Suppressor macrophage treated with lipopolysaccharide for 4 hours (primary cell): ENCODE results near the gene SYNJ2.

ENCODE experiments used
- DNase-seq: peaks from one replicate; pipeline ENCODE4 v3.0.0-alpha.2; 2020

Gene SYNJ2

DNA sequence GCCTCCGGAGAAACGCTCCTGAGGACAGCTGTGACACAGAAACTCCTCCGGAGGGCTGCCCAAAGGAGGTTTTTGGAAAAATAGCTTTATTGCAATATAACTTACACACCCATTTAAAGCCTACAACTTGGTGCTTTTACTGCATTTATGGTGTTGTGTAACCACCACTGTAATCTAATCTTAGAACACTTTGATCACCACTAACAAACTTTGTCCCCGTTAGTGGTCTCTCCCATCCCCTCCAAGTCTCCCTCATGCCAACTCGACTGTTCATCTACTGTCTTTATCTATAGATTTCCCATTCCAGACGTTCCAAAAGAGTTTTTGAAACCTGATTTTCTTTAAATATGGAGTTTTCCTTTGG is 62.8 kb downstream of the SYNJ2 start:
- no peak for DNase-seq

DNA sequence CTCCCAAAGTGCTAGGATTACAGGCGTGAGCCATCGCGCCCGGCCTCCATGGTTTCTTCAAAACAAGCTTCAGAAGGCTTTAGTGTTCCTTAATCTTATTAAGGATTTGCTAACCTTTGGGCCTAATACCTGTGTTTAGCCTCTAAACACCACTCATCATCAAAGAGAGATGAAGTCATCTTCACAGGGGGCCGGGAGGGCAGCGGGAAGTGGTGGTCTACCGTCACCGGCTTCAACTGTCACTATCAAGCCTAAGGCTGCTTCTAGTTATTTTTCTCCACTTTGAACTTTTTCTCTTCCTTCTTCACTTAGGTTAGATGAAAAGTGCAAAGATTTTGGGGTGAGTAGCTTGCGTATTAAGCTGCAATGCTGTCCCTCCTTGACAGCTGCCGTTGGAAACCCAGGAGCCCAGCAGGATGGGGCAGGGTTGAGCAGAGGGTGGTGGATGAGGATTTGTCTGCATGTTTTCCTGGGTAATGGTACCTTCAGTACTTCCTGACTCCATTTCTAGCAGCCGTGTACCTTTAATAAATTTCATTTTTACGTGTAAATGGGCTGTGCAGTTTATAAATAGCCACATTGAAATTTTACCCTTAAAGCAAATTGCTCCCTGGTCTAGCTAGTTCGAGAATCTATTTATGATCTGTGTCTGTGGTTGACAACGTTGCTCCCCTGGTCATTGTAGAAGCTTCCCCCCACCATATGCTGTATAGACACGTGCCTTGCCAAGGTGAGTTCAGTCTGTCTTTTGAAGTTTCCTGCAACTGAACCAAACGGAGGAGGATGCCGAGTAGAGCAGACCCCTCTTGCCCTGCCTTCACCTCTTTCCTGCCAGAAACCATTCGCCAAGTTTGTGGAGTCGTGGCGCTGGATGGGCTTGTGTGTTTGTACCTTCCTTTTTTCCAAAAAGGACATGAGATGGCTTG is 64.8 kb downstream of the SYNJ2 start:
- no peak for DNase-seq

DNA sequence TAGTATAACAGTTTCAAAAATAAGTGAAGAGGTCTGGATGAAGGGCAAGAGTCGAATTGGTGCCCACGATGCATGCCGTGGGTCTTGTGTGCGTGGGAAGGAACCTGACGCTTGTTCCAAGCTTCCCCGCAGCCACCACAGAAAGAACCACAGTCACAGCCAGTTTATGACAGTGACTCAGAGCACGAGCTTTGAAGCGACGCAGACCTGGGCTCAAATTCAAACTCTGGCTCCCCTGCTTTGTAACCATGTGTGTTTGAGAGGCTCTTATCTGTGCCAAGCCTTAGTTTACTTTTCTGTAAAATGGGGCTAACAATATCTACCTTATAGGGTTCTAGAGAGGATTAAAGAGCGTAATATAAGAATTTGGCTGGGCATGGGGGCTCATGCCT is 65.5 kb downstream of the SYNJ2 start:
- DNase-seq, result peak; percentile 62

DNA sequence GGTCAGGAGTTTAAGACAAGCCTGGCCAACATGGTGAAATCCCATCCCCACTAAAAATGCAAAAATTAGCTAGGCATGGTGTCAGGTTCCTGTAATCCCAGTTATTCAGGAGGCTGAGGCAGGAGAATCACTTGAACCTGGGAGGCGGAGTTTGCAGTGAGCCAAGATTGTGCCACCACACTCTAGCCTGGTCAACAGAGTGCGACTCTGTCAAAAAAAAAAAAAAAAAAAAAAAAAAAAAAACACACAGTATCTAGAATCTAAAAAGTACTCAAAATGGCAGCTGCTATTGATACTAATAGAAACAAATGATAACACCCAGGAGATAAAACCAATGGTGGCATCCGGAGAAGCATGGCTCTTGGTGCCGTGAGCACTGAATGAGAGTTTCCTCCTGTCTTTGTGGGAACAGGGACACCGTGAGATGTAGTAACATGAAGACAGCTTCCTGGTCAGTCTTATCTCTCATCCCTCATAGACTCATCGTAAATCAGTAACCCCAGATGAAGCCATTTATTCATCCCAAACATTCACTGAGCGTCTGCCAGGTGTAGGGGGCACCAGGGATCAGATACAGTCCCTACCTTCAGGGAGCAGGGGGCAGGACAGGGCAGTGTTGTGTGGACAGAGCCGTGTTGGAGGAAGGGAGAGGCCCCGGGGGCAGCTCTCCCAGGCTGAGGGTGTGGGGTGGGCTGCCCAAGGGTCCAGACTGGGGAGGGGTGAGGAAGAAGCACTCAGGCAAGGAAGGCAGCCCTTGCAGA is 66.1 kb downstream of the SYNJ2 start:
- no peak for DNase-seq

DNA sequence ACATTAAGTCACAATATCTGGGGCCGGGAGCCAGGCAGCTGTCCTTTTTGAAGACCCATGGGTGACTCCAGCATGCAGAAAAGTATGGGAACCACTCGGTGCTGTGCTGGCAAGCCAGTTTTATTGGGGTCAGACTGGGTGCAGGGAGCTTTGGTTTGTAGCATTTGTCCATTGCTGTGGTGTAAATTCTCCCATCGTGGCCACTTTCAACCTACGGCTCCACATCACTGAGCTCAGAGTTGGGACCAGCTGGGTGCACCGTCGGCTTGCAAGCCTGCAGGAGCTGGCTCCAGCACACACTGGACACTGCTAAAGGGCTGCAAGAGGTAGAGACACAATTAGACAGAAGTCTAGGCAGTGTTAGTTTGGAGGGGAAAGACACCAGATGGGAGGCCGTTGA is 66.9 kb downstream of the SYNJ2 start:
- DNase-seq, result no peak

DNA sequence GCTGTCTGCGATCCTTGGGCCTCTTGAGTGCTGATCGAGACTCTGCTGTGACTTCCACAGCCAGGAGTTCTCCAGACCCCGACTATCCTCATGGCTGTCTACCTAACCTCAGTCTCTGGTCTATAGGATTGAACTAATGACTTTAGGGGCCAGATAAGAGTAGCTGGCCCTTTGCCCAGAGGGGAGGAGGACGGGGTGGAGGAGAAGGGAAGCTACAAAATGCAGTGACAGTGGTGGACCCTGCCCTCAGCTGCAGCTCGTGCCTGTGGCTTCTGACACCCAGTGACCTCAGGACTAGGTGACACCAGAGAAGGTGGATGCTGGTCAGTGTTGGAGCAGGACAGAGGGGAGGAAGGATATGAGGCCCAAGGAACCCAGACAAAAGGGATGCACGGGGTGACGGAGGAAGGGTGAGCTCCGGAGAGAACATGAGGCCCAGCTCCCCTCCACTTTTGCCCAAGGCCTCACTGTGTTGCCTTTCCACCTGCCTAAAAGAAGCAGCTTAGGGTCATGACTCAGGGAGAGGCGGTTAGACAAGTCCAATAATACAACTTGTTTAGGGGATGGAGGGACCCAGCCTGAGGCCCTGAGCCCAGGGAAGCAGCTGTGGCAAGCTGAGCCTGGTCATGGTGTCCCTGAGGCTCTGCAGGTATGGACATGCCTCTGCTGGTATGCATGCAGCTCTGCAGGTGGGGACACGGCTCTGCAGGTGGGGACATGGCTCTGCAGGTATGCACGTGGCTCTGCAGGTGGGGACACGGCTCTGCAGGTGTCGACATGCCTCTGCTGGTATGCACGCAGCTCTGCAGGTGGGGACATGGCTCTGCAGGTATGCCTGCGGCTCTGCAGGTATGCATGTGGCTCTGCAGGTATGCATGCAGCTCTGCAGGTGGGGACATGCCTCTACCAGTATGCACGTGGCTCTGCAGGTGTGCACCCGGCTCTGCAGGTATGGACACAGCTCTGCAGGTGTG is 67.7 kb downstream of the SYNJ2 start:
- DNase-seq, result no peak

DNA sequence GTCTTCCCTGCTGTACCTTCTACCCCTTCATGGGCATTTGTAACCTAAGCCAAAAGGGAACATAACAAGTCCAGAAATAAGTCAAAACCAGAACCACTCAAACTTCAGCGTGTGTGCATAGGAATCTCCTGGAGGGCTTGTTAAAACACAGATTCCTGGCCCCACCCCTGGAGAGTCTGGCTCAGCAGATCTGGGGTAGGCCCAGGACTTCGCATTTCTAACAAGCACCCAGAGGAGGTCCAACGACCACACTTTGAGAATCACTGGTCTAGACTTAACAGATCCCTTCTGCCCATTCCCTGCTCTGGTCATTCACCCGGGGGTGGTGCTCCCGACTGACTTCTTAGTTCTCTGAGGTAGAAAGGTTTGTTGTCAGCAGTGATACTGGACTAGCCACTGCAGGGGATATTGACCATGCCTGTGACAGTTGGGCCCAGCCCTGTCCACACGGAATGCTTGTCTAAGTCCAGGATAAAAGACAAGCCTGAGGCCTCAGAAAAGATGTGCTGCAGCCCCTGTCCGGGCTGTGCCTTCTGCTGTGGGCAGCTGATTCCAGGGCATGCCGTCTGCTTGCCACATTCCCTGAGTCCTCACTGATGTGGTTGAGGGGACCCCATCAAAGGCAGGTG is 68.6 kb downstream of the SYNJ2 start:
- no peak for DNase-seq

DNA sequence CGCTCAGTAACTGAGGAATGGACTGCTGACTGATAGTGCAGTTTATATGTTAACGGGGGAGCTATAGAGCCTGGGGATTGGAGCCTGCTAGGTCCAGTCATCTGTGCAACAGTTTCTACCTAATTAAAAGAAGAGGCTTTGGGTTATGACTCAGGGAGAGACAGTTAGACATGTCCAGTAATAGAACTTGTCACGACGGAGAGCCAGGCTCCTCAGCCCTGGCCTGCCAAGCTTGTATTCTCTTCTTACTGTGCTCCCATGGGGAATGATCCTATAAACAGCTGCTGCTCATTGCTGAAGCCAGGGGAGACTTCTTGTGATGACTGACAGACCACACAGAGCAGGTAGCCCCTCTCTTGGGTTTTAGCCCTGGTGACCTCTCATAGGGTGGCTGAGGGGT is 69.3 kb downstream of the SYNJ2 start:
- DNase-seq, result no peak

DNA sequence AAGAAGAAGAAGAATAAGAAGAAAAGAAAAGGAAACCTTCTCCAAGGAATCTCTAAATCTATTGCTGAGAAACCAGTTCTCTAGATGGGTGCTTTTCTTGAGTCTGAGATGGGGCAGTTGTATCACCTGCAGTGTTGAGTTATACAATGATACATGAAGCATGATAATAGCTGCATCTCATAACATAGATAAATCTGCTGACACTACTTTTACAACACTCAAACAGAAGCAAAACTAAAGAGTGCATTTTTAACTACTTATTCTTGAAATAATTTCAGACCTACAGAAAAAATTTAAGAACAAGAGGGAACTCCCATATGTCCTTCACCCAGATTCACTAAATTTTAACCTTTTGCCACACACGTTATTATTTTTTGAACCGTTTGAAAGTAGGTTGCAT is 70.3 kb downstream of the SYNJ2 start:
- no peak for DNase-seq

DNA sequence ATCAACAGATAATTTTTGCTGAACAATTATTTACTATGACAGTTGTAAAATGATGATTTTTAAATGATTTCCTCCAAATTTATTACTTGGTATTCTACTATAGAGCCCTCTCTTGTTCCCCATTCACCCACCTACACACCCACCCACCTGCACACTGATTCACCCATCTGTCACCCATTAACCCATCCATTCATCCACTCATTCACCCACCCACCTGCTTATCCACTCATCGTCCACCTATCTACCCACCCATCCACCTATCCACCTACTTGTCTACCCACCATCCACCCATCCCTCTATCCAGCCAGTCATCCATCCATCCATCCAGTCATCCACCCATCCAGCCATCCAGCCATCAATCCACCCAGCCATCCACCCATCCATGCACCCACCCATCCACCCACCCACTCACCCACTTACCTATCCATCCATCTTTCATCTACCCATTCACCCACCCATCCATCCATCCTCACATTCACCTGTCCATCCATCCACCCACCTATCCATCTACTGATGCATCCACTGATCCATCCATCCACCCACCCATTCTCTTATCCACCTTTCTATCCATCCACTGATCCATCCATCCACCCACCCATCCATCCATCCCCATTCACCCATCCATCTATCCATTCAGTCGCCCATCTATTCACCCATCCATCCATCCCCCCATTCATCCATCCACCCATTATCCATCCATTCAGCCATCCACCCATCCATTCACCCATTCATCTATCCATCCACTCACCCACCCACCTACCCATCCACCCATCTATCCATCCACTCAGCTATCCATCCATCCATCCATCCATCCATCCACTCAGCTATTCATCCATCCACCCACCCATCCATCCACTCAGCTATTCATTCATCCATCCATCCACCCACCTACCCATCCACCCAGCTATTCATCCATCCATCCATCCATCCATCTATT is 72.0 kb downstream of the SYNJ2 start:
- DNase-seq, result no peak

DNA sequence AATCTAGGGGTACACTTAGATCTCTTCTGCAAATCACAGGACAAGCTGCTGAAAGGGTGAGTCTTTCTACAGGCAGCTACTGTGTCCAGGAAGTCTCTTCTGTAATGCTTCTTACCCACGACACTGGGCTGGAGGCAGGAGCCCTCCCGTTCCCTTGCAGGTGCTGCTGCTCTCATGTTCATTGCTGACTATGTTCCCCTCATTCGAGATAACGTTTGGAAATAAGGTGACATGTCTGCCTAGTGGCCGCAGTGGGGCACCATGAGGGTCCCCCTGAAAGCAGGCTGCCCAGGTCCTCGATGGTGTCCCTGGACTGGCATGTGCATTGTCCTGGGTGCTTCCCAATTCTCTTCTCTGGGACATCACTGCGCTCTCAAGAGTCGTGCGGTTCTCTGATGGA is 74.7 kb downstream of the SYNJ2 start:
- no peak for DNase-seq

DNA sequence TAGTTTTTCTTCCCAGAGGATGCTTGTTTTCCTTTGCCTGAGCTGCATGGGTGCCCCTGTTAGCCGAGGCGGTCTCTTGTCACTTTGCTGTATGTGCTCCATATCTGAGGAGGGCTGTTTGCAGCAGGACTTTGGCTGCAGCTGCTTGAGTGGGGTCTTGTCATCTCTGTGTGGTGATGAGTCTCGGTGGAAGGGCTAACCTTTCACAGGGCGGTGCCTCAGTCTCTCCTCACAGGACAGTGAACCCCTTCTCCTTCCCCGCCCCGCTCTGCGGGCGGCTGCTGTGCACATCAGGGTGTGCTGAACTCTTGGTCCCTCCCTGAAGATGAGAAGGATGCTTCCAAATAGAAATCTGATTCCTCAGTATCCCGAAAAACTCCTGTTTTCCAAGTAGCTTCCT is 75.1 kb downstream of the SYNJ2 start:
- DNase-seq, result no peak

DNA sequence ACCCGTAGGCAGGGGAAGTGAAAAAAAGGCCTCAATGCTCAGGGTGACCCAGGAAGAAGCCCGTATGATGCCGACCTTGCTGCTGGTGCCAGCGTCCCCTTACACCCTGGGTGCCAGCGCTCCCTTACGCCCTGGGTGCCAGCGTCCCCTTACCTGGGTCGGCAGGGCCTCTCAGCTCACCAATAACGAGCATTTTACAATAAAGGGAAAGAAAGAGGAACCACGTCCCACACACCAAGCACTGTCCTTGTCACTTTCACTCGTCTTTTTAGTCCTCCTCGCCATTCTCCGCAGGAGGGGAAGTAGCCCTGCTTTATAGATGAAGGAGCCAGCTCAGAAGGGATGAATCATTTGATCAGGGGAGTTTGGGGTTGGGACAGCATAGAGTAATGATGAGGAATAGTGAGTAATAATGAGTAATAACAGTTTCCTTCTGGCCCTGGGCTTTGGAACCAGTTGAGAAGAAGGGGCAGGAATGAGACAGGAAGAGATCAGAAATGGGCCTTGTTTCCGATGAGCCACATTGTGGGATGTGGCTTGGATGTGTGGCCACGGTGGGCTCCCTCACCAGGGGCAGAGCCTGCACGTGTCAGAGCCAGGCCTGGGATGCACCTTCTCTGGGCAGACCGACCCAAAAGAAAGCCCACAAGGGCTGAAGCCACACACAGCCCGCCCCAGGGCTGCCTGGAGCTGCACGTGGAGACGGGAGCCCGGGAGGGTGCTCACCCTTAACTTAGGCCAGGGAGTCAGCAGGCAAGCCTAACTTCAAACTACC is 75.7 kb downstream of the SYNJ2 start:
- peak; percentile 97 for DNase-seq

DNA sequence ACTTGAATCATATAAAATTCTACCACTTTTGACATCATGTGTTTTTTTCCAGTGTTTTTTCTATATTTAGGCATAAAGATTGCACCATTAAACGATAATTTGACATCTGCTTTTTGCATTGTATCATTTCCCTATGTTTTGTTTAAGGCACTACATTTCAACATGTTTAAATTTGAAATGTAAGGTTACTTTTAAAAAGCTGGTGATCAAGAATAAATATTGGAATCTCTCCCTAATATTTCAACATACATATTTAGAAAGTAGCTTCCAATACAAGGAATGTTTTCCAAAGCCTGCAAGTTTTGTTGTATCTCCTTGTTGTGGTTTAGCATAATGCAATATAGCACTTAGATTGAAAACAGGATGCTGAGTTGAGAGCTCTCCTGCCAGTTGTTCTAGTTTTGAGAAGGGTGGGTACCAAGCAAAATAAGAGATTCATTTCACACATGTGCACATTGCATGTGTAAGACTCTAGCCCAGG is 76.5 kb downstream of the SYNJ2 start:
- DNase-seq, result peak; percentile 47

DNA sequence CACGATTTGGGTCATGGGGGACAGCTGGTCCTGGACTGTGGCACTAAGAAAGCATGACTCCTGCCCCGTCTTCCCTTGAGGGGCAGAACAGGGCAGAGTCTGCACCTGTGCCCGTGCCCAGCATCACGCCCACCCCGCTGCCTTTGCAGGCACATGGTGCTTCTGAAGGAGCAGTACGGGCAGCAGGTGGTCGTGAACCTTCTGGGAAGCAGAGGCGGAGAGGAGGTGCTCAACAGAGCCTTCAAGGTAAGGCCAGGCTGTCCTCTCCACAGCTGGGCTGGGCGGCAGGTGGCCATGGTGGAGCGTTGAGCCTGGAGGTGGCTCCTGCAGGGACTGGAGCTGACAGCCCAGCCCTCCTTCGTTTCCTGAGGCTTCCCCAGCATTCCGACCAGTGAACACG is 77.4 kb downstream of the SYNJ2 start:
- no peak for DNase-seq

DNA sequence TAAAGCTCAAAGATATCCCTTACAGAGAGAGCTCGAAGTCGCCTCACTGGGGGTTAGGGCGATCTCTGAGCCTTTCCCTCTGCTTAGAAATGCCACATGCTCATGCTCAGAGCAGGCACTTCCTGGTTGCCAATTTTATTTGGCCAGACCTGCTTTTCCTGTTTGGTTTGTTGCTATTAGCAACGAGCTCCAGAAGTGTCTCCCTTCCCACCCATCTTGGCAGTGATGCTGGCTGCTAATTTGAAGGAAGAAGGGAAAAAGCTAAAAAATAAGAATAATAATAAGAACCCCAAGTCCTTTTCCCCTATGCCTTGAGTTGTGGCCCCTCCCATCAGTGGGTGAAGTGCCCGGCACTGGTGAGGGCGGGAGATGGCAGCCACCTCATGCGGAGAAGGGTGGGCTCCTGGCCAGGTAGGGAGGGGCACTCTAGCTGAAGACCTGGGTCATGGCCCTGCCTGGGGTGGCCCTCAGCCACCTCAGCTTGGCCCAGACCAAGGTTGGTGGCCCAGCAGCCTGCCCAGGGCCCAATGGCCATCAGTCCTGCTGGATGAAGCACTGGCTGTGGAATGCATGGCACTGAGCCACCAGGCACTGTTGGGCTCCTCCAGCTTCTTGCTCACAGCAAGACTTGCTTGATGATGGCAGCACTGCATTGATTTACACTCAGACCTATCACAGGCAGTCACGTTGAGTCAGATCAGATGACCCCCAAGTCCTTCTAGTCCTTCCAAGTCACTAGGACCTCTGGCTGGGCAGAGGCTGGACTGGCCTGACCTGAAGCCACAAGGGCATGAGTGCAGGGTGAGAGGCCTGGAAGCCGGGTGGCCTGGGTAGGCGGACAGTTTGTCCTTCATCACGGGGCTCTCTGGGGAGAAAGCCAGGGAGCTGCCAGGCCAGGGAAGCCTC is 79.0 kb downstream of the SYNJ2 start:
- no peak for DNase-seq

DNA sequence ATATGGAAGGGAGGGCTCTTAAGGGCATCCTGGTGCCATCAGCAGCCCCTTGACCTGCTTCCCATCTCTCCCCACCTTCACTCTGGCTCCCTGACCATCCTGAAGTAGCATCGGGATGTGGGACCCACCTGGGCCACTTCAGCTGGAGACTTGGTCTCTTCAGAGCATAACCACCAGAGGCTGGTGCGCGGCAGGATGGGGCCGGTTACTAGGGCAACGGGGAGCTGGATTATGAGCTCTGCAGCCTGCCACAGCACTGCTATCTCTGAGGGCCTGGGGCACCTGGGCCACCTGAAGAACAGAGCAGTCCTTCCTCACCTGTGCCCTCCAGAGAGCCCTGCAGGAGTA is 79.7 kb downstream of the SYNJ2 start:
- no peak for DNase-seq

DNA sequence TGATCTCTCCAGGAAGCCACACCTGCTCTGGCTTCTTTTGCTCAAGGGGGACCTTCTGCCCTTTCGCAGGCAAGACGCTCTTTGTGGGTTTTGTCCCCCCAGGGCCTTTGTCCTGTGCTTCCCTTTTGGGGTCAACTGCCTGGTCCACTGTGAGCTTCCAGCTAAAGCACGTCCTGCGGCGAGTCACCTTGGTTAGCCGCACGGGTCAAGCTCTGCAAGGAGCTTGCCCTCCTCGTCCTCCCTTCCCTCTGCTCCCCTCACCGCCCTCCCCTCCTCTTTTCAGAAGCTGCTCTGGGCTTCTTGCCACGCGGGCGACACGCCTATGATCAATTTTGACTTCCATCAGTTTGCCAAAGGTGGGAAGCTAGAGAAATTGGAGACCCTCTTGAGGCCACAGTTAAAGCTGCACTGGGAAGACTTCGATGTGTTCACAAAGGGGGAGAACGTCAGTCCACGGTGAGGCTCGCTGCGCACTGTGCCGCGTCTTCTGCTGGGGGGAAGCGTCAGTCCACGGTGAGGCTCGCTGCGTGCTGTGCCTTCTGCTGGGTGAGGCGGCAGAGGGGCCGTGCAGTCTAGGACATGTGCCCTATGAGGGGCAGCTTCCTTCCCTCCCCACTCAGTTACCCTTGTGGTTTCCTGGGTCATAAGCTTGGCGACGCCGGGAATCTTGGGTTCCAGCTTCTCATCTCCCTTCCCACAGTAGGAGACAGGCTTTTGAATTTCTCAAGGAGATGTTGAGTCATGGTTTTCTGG is 80.2 kb downstream of the SYNJ2 start:
- no peak for DNase-seq

DNA sequence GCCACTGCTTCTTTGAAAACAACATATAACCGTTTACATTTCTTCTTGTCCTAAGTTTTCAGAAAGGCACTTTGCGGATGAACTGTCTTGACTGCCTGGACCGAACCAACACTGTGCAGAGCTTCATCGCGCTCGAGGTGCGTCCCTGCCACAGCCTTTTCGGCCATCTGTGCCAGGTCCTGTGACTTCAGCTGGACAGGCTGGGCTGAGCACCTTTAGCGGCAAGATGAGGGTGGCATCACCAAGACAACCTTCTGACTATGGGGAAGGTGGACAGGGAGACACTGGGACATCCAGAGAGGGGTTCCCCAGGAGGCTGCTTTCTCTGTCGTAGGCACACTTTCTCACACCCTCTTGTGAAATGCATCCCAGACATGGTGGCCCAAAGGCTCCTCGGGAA is 82.1 kb downstream of the SYNJ2 start:
- no peak for DNase-seq
